GM19193 (cell line): Measurements from ENCODE around the gene CNTFR.

Experiments
- POLR2A ChIP-seq: IDR thresholded peaks from 4 replicates; pipeline ENCODE4 v1.6.1; 2011; ENCODE audit not compliant: insufficient read depth, insufficient read length; ENCODE audit errors: extremely low read depth

The CNTFR gene

GRCh38 chr9:34572628-34573027 lies 16.9 kb downstream of the CNTFR start:
- no peak for TF ChIP-seq POLR2A

- no peak for TF ChIP-seq POLR2A
Observed at GRCh38 chr9:34572092-34572491, 17.4 kb downstream of the CNTFR start.

GRCh38 chr9:34571481-34571810 lies 18.1 kb downstream of the CNTFR start:
- TF ChIP-seq POLR2A, result no peak

- no peak for TF ChIP-seq POLR2A
Observed at GRCh38 chr9:34570809-34571480, 18.6 kb downstream of the CNTFR start.

GRCh38 chr9:34570376-34570775 lies 19.1 kb downstream of the CNTFR start:
- no peak for TF ChIP-seq POLR2A

- no peak for TF ChIP-seq POLR2A
Observed at GRCh38 chr9:34568774-34569173, 20.8 kb downstream of the CNTFR start.

GRCh38 chr9:34568133-34568532 lies 21.4 kb downstream of the CNTFR start:
- no peak for TF ChIP-seq POLR2A

- TF ChIP-seq POLR2A, result no peak
Observed at GRCh38 chr9:34566972-34567371, 22.6 kb downstream of the CNTFR start.

- TF ChIP-seq POLR2A, result no peak
Observed at GRCh38 chr9:34566322-34566721, 23.2 kb downstream of the CNTFR start.

- no peak for TF ChIP-seq POLR2A
Observed at GRCh38 chr9:34565856-34566255, 23.7 kb downstream of the CNTFR start.

GRCh38 chr9:34564617-34565016 lies 24.9 kb downstream of the CNTFR start:
- TF ChIP-seq POLR2A, result no peak

- no peak for TF ChIP-seq POLR2A
Observed at GRCh38 chr9:34563262-34563661, 26.3 kb downstream of the CNTFR start.

- no peak for TF ChIP-seq POLR2A
Observed at GRCh38 chr9:34562135-34562745, 27.3 kb downstream of the CNTFR start.

- no peak for TF ChIP-seq POLR2A
Observed at GRCh38 chr9:34560599-34561214, 28.8 kb downstream of the CNTFR start.

- no peak for TF ChIP-seq POLR2A
Observed at GRCh38 chr9:34559624-34560455, 29.7 kb downstream of the CNTFR start.
